OCI-LY1 (cell line): ENCODE data around the gene IQSEC1.

Source experiments
- H2AFZ ChIP-seq: fragments of 200-600 bp; sonication (generic), shearing (Covaris generic); 2 replicates; pipeline ENCODE4 v1.6.0; 2014; ENCODE audit warnings: antibody characterized with exemption, mild to moderate bottlenecking, low read length
- H3F3A ChIP-seq: fragments of 200-600 bp; sonication (generic), shearing (Covaris generic); 2 replicates; pipeline ENCODE4 v1.6.0; 2014; ENCODE audit warnings: mild to moderate bottlenecking, antibody characterized with exemption, low read length, moderate library complexity; ENCODE audit not compliant: insufficient read depth
- H3K27ac ChIP-seq: fragments of 200-600 bp; sonication (generic); 2 replicates; pipeline ENCODE4 v1.5.1; 2014; ENCODE audit warnings: low read length, mixed run types, mild to moderate bottlenecking, low read depth; ENCODE audit not compliant: poor library complexity, severe bottlenecking
- H3K27me3 ChIP-seq: fragments of 200-600 bp; sonication (generic); 2 replicates; pipeline ENCODE4 v1.6.0; 2014; ENCODE audit warnings: antibody characterized with exemption, mild to moderate bottlenecking, low read length, moderate library complexity; ENCODE audit not compliant: insufficient read depth
- H3K36me3 ChIP-seq: fragments of 200-600 bp; sonication (generic); 2 replicates; pipeline ENCODE4 v1.6.1; 2014; ENCODE audit warnings: mild to moderate bottlenecking, antibody characterized with exemption, low read length, moderate library complexity, mixed read lengths; ENCODE audit not compliant: insufficient read depth
- H3K4me1 ChIP-seq: fragments of 200-600 bp; sonication (generic); 2 replicates; pipeline ENCODE4 v1.5.1; 2014; ENCODE audit warnings: mild to moderate bottlenecking, low read length, moderate library complexity; ENCODE audit not compliant: insufficient read depth, severe bottlenecking
- H3K4me2 ChIP-seq: fragments of 200-600 bp; sonication (generic), shearing (Covaris generic); 2 replicates; pipeline ENCODE4 v1.6.1; 2014; ENCODE audit warnings: low read length
- H3K4me3 ChIP-seq: fragments of 200-600 bp; sonication (generic); 2 replicates; pipeline ENCODE4 v1.5.1; 2014; ENCODE audit warnings: low read length, low read depth, mild to moderate bottlenecking, mixed read lengths; ENCODE audit not compliant: poor library complexity, severe bottlenecking
- H3K79me2 ChIP-seq: fragments of 200-600 bp; shearing (Covaris generic); 2 replicates; pipeline ENCODE4 v1.6.1; 2016; ENCODE audit warnings: mixed run types, low read length, mixed read lengths; ENCODE audit not compliant: insufficient read depth
- H3K9ac ChIP-seq: fragments of 200-600 bp; sonication (generic), shearing (Covaris generic); 2 replicates; pipeline ENCODE4 v1.6.1; 2014; ENCODE audit warnings: mild to moderate bottlenecking, low read length, mixed read lengths
- H3K9me2 ChIP-seq: fragments of 200-600 bp; sonication (generic), shearing (Covaris generic); 2 replicates; pipeline ENCODE4 v1.6.1; 2014; ENCODE audit warnings: low read depth, mild to moderate bottlenecking, low read length, mixed read lengths
- H3K9me3 ChIP-seq: fragments of 200-600 bp; shearing (Covaris generic); 2 replicates; pipeline ENCODE4 v1.6.1; 2014; ENCODE audit warnings: low read length, mixed read lengths
- H4K20me1 ChIP-seq: fragments of 200-600 bp; sonication (generic), shearing (Covaris generic); 2 replicates; pipeline ENCODE4 v1.6.0; 2016; ENCODE audit warnings: mild to moderate bottlenecking, low read length; ENCODE audit not compliant: insufficient read depth
- EZH2 ChIP-seq: fragments of 200-600 bp; sonication (generic), shearing (Covaris generic); IDR thresholded peaks from 2 replicates; pipeline ENCODE4 v1.8.0; 2017; ENCODE audit warnings: borderline replicate concordance, mixed run types, mild to moderate bottlenecking, antibody characterized with exemption, low read length, moderate library complexity, mixed read lengths
- TF ChIP-seq, protein P1 (sequence below): fragments of 200-600 bp; sonication (generic), shearing (Covaris generic); IDR thresholded peaks from 2 replicates; pipeline ENCODE4 v1.5.1; 2017; ENCODE audit warnings: mild to moderate bottlenecking, antibody characterized with exemption, low read length, moderate library complexity, mixed read lengths

IQSEC1 gene

GRCh38 chr3:13018043-13018451 is 55.2 kb downstream of the IQSEC1 start:
- H3K4me3 ChIP-seq: no peak overlapping the region
- H3K36me3 ChIP-seq: no peaks in the 10 kb centered on the region
- no peaks in the 10 kb centered on the region for H3K9me3 ChIP-seq
- no peak overlapping the region for H3K9ac ChIP-seq
- H3K9me2 ChIP-seq: no peaks in the 10 kb centered on the region
- TF ChIP-seq, protein P1, sequence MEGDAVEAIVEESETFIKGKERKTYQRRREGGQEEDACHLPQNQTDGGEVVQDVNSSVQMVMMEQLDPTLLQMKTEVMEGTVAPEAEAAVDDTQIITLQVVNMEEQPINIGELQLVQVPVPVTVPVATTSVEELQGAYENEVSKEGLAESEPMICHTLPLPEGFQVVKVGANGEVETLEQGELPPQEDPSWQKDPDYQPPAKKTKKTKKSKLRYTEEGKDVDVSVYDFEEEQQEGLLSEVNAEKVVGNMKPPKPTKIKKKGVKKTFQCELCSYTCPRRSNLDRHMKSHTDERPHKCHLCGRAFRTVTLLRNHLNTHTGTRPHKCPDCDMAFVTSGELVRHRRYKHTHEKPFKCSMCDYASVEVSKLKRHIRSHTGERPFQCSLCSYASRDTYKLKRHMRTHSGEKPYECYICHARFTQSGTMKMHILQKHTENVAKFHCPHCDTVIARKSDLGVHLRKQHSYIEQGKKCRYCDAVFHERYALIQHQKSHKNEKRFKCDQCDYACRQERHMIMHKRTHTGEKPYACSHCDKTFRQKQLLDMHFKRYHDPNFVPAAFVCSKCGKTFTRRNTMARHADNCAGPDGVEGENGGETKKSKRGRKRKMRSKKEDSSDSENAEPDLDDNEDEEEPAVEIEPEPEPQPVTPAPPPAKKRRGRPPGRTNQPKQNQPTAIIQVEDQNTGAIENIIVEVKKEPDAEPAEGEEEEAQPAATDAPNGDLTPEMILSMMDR: no peak
- no peak for TF ChIP-seq EZH2
- H2AFZ ChIP-seq: no peak overlapping the region
- no peaks in the 10 kb centered on the region for H3F3A ChIP-seq
- no peak overlapping the region for H3K4me2 ChIP-seq
- H3K4me1 ChIP-seq: peaks cover 27% of the 10 kb centered on the region
- H3K79me2 ChIP-seq: no peaks in the 10 kb centered on the region
- H3K27me3 ChIP-seq: peaks cover 7% of the 10 kb centered on the region
- no peaks in the 10 kb centered on the region for H4K20me1 ChIP-seq
- H3K27ac ChIP-seq: no peak overlapping the region

DNA sequence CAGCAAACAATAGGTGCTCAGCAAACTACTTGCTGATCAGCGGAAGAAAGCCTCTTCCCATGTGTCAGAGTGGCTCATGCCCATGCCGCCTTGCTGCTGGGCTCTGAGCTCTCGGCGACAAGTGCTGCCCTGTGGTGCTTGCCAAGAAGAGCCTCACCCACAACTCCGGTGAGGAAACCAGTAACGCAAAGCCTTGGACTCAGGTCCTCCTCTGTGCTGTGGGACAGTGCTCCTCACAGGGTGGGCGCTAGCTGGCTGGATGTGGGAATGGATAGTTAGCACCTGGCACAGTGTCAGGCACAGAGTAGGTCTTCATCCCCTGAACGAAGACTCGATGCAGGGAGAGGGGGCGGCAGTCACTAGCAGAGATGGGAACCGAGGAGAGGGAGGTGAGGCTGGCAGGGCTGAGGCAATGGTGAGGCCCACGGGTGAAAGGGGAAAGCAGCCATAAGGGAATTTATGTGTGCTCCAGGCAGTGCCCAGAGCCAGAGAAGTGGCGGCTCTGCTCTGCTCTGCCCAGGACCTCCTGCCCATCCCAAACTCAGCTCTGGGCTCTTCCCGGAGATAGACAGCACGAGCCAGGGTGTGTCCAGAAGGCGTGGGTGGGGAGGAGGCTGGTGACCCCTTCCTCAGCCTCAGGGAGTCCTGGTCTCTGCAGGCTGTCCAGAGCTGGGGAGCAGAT is 55.7 kb downstream of the IQSEC1 start:
- H4K20me1 ChIP-seq: no peaks in the 10 kb centered on the region
- no peaks in the 10 kb centered on the region for H3K36me3 ChIP-seq
- no peaks in the 10 kb centered on the region for H3K9me3 ChIP-seq
- no peak overlapping the region for H3K4me2 ChIP-seq
- H2AFZ ChIP-seq: no peak overlapping the region
- peaks cover 5% of the 10 kb centered on the region for H3K27me3 ChIP-seq
- H3K9me2 ChIP-seq: no peaks in the 10 kb centered on the region
- H3F3A ChIP-seq: no peaks in the 10 kb centered on the region
- H3K27ac ChIP-seq: no peak overlapping the region
- H3K4me1 ChIP-seq: peaks cover 29% of the 10 kb centered on the region
- H3K79me2 ChIP-seq: no peaks in the 10 kb centered on the region
- no peak for TF ChIP-seq EZH2
- TF ChIP-seq, protein P1: no peak
- H3K4me3 ChIP-seq: no peak overlapping the region
- no peak overlapping the region for H3K9ac ChIP-seq

- Histone ChIP-seq H3K4me3 (no peak overlapping the region), H3K79me2 (no peaks in the 10 kb centered on the region), H3K4me2 (0 out of 2 replicates have a peak overlapping the region, but pooled peaks have one; percentile 50), H3K9me2 (no peaks in the 10 kb centered on the region), H3K36me3 (no peaks in the 10 kb centered on the region), H3K27me3 (peaks cover 5% of the 10 kb centered on the region), H4K20me1 (no peaks in the 10 kb centered on the region), H2AFZ (no peak overlapping the region), H3K9me3 (no peaks in the 10 kb centered on the region), H3K27ac (peak overlapping the region; percentile 58), H3K9ac (no peak overlapping the region), H3F3A (no peaks in the 10 kb centered on the region), H3K4me1 (peaks cover 37% of the 10 kb centered on the region)
- no peak for TF ChIP-seq EZH2
- TF ChIP-seq, protein P1: no peak
Measured at GRCh38 chr3:13016721-13017255, 56.4 kb downstream of the IQSEC1 start.
